ENCODE results near the gene IFT25.

IFT25 gene

DNA sequence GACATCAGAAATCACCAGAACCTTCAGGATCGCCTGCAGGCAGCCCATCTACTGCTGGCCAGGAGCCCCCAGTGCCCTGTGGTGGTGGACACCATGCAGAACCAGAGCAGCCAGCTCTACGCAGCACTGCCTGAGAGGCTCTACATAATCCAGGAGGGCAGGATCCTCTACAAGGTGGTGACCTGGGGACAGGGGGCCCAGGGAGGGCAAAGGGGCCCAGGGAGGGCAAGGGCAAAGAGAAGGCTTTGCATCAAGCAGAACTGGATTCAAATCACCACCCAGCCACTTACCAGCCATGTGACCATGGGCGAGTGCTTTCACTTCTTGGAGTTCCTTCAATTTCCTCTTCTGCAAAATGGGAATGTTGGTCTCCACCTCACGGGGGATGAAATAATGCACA is 39.4 kb downstream of the IFT25 start:
- no peak for DNase-seq (ENCODE audit: insufficient read length, low spot score)
- FAIRE-seq: no peak
- TF ChIP-seq, protein P1, sequence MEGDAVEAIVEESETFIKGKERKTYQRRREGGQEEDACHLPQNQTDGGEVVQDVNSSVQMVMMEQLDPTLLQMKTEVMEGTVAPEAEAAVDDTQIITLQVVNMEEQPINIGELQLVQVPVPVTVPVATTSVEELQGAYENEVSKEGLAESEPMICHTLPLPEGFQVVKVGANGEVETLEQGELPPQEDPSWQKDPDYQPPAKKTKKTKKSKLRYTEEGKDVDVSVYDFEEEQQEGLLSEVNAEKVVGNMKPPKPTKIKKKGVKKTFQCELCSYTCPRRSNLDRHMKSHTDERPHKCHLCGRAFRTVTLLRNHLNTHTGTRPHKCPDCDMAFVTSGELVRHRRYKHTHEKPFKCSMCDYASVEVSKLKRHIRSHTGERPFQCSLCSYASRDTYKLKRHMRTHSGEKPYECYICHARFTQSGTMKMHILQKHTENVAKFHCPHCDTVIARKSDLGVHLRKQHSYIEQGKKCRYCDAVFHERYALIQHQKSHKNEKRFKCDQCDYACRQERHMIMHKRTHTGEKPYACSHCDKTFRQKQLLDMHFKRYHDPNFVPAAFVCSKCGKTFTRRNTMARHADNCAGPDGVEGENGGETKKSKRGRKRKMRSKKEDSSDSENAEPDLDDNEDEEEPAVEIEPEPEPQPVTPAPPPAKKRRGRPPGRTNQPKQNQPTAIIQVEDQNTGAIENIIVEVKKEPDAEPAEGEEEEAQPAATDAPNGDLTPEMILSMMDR (IDR thresholded peaks at IDR 0.05; ENCODE audit: insufficient read depth, missing control alignments): no peak

DNA sequence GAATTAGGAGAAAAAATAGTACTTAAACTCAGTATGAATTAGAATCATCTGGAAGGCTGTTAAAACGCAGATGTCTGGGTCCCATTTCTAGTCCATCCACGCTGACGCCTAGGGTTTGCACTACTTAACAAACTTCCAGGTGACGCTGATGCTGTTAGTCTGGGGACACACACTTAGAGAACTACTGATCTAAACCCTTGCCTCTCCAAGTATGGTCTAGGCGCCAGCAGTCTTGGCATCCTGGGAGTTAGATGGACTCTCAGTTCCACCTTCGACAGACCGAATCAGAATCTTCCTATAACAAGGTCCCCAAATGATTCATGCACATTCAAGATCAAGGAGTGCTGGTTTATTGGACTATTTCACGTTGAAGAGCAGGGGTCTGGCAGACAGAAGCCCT is 40.0 kb downstream of the IFT25 start:
- no peak for DNase-seq (ENCODE audit: insufficient read length, low spot score)
- no peak for FAIRE-seq
- TF ChIP-seq, protein P1 (IDR thresholded peaks at IDR 0.05; ENCODE audit: insufficient read depth, missing control alignments): no peak

DNA sequence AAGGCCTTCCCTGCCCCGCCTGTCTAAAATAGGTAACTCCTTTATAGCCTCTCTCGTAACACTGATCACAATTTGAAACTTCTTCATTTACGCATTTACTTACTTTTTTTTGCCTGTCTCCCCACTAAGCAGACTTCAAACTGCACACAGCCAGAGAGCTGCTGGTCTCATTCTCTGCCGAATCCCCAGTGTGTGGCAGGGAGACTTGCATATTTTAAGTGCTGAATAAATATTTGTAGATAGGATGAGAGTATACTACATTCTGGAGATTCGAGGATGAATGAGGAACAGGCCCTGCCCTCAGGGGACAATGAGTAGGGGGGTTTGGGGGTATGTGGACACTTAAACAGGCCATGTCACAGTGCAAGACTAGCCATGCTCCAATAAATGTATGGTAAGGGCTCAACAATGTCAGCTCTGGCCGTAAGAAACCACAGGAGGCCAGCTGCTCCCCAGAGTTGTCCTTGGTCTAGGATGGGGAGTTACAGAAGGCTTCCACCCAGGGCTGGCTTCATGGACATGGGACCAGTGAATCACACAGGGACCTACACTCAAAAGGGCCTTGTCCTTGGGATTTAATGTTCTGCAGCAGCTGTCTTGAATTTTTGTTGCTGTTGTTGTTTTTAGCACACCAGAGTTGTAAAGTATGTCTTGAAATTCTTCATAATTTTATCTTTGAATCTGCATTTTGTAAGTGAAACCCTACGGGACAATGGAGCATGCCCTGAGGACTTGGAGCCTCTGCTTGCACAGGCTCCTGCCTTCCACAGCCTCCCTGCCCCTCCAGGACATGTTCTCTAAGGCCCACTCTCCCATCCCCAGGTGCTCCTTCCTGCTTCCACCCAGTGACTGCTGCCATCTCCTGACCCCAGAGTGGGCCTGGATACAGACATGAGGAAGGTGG is 43.0 kb downstream of the IFT25 start:
- DNase-seq (ENCODE audit: insufficient read length, low spot score): no peak
- FAIRE-seq: no peak
- TF ChIP-seq, protein P1 (IDR thresholded peaks at IDR 0.05; ENCODE audit: insufficient read depth, missing control alignments): no peak

DNA sequence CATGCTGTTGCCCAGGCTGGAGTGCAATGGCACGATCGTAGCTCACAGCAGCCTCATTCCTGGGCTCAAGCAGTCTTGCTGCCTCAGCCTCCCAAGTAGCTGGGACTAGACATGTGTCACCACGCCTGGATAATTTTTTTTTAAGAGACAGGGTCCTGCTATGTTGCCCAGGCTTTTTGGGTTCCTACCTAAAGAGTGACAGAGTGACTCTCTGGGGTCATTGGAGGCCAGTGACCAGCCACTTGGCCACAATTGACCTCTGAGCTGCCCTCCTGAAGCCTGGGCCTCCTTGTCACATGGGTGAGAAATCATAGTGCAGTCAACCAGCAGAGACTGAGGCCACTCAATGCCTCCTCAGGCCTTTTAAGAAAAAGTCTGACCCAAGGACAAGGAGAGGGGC is 45.8 kb downstream of the IFT25 start:
- FAIRE-seq: no peak
- DNase-seq (ENCODE audit: insufficient read length, low spot score): no peak
- TF ChIP-seq, protein P1 (IDR thresholded peaks at IDR 0.05; ENCODE audit: insufficient read depth, missing control alignments): no peak

DNA sequence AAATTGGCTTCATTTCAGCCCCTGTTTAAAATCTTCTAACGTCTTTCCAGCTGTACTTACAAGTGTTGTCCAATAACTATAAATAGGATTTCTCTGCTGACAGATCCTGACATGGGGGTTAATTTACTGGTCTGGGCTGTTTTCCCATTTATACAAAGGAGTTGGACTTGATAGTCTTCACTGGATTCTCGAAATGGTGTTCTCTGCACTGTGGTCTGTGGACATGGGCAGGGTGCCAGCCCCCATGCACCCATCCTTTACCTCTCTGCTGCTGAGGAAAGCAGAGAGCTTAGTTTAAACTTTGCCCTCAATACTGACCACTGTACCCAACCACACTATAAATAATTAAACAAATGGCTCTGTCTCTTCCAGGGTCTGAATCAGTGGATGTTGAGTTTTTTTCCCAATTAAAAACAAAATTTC is 46.3 kb downstream of the IFT25 start:
- TF ChIP-seq, protein P1 (IDR thresholded peaks at IDR 0.05; ENCODE audit: insufficient read depth, missing control alignments): no peak

DNA sequence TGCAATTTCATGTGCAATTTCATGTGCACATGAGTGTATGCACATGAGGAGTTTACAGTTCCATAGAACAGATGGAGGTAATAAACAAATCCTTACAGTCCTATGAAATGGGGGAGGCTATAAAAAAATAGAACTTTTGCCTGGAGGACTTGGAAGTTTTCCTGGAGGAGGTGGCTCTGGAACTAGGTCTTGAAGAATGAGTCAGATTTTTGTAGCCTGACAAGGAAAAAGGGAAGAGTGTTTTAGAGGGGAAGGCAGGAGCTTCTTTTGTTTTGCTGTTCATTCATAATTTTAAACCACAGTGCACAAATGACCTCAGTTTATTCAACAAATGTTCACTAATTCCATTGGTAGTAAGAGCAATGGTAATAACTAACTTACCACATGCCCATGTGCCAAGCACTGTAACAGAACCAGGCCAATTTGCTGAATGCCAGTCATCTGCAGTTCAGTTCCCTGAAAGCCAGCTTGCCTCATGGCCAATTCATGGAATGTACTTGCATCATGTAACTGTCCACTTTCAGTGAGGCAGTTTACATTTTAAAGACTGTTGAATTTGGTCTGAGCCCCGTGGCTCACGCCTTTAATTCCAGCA is 48.8 kb downstream of the IFT25 start:
- FAIRE-seq (no peak), DNase-seq (ENCODE audit: insufficient read length, low spot score) (no peak)
- TF ChIP-seq, protein P1 (IDR thresholded peaks at IDR 0.05; ENCODE audit: insufficient read depth, missing control alignments): no peak

More for the DNA sequence above, 46.3 kb downstream of the IFT25 start:
- no peak for FAIRE-seq
- no peak for DNase-seq (ENCODE audit: insufficient read length, low spot score)

DNA sequence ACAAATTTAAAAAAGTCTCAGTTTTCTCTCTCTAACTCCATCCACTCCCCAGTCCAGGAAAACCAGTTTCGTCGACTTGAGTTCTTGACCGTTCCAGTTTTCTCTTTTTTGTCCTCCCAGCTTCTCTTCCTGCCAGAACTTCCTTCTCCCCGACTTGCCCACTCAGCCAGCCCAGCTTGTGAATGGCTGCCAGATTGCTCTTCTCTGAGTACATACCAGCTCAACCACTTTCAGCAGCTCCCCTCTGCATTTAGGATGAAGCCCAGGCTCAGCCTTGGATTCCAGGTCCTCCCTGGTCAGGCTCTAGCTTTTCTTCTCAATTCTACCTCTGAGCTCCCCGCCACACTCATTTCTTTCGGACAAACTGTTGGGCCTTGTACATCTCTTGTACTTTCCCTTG is 50.1 kb downstream of the IFT25 start:
- TF ChIP-seq, protein P1 (IDR thresholded peaks at IDR 0.05; ENCODE audit: insufficient read depth, missing control alignments): no peak
- DNase-seq (ENCODE audit: insufficient read length, low spot score) (no peak), FAIRE-seq (no peak)

Measured in D721Med (cell line).